HEK293T (cell line): ENCODE data around the gene TPD52L2.
"Not testable (repeated sequence)": the region's sequence is repeated elsewhere in the genome, so short reads cannot be mapped to it uniquely, and the experiment has no call there.

Source experiments
- CTCF ChIA-PET: fragments of 350-600 bp; formaldehyde crosslinking; extraction: SDS; loops from one replicate; lab custom pipeline; 2021; ENCODE audit warnings: antibody characterized with exemption, inconsistent platforms; lab: Yijun Ruan, JAX
- POLR2A ChIA-PET: fragments of 350-600 bp; formaldehyde crosslinking; extraction: SDS; loops from one replicate; lab custom pipeline; 2020; ENCODE audit warnings: antibody characterized with exemption, inconsistent platforms; lab: Yijun Ruan, JAX
- DNase-seq: peaks from one replicate; pipeline ENCODE4 v3.0.0; 2012; ENCODE audit warnings: mixed read lengths; ENCODE audit errors: extremely low spot score
- ARNT ChIP-seq: fragments of 450-650 bp; IDR thresholded peaks from 2 replicates; pipeline ENCODE4 v1.6.1; 2017; ENCODE audit warnings: mild to moderate bottlenecking
- BHLHE40 ChIP-seq: fragments of 450-650 bp; IDR thresholded peaks from 2 replicates; pipeline ENCODE4 v1.6.1; 2016; ENCODE audit warnings: mild to moderate bottlenecking, moderate library complexity, borderline replicate concordance
- CTBP1 ChIP-seq: fragments of 450-650 bp; IDR thresholded peaks from 2 replicates; pipeline ENCODE4 v1.6.1; 2016; ENCODE audit warnings: borderline replicate concordance
- ELF4 ChIP-seq: fragments of 450-650 bp; IDR thresholded peaks from 2 replicates; pipeline ENCODE4 v1.6.1; 2017; ENCODE audit warnings: antibody characterized with exemption
- FOXA1 ChIP-seq: fragments of 450-650 bp; IDR thresholded peaks from 2 replicates; pipeline ENCODE4 v1.6.1; 2016; ENCODE audit warnings: mild to moderate bottlenecking
- FOXK2 ChIP-seq: fragments of 450-650 bp; IDR thresholded peaks from 2 replicates; pipeline ENCODE4 v1.6.1; 2016; ENCODE audit warnings: mild to moderate bottlenecking
- FOXM1 ChIP-seq: fragments of 450-650 bp; IDR thresholded peaks from 2 replicates; pipeline ENCODE4 v1.6.1; 2017; ENCODE audit warnings: mild to moderate bottlenecking, borderline replicate concordance
- HDGF ChIP-seq: fragments of 450-650 bp; IDR thresholded peaks from 2 replicates; pipeline ENCODE4 v1.6.1; 2017; ENCODE audit warnings: antibody characterized with exemption, borderline replicate concordance
- L3MBTL2 ChIP-seq: fragments of 450-650 bp; conservative IDR thresholded peaks from 2 replicates; pipeline ENCODE4 v1.6.1; 2016; ENCODE audit warnings: mild to moderate bottlenecking
- LEF1 ChIP-seq: fragments of 450-650 bp; IDR thresholded peaks from 2 replicates; pipeline ENCODE4 v1.6.1; 2017; ENCODE audit warnings: mild to moderate bottlenecking, borderline replicate concordance
- NFRKB ChIP-seq: fragments of 450-650 bp; IDR thresholded peaks from 2 replicates; pipeline ENCODE4 v1.6.1; 2016; ENCODE audit warnings: mild to moderate bottlenecking, moderate library complexity
- PKNOX1 ChIP-seq: fragments of 450-650 bp; IDR thresholded peaks from 2 replicates; pipeline ENCODE4 v1.6.1; 2016
- SP1 ChIP-seq: fragments of 450-650 bp; IDR thresholded peaks from 2 replicates; pipeline ENCODE4 v1.6.1; 2017
- SUZ12 ChIP-seq: fragments of 450-650 bp; IDR thresholded peaks from 2 replicates; pipeline ENCODE4 v1.6.1; 2016; ENCODE audit warnings: mild to moderate bottlenecking
- TARDBP ChIP-seq: fragments of 450-650 bp; IDR thresholded peaks from 2 replicates; pipeline ENCODE4 v1.6.1; 2016
- ZNF384 ChIP-seq: fragments of 450-650 bp; IDR thresholded peaks from 2 replicates; pipeline ENCODE4 v1.6.1; 2016

The TPD52L2 gene

GRCh38 chr20:63929071-63929470 is 64.0 kb downstream of the TPD52L2 start:
- CTCF ChIA-PET, result no interaction called here
- DNase-seq, result no peak
- POLR2A ChIA-PET, result no interaction called here
- no peak for TF ChIP-seq SUZ12
- TF ChIP-seq L3MBTL2, result no peak
- no peak for TF ChIP-seq CTBP1
- no peak for TF ChIP-seq PKNOX1
- no peak for TF ChIP-seq ELF4
- no peak for TF ChIP-seq ZNF384
- TF ChIP-seq LEF1, result no peak
- TF ChIP-seq FOXA1, result no peak
- no peak for TF ChIP-seq SP1
- TF ChIP-seq ARNT, result no peak
- TF ChIP-seq TARDBP, result no peak

- DNase-seq, POLR2A ChIA-PET: not testable (repeated sequence)
- CTCF ChIA-PET, result interaction anchor here (0.6 kb wide), 1 partner anchor 12 kb away, joined by 4 read pairs; no protein-coding TSS in a partner anchor
Measured at GRCh38 chr20:63929473-63929883, 64.4 kb downstream of the TPD52L2 start.

- no peak for DNase-seq
- CTCF ChIA-PET, result no interaction called here
- POLR2A ChIA-PET, result no interaction called here
- TF ChIP-seq BHLHE40 (no peak), SP1 (no peak), CTBP1 (no peak)
Measured at GRCh38 chr20:63930971-63931553, 66.0 kb downstream of the TPD52L2 start.

GRCh38 chr20:63931735-63932134 is 66.7 kb downstream of the TPD52L2 start:
- POLR2A ChIA-PET, result no interaction called here
- DNase-seq, result no peak
- no peak for TF ChIP-seq ZNF384
- no peak for TF ChIP-seq ARNT
- no peak for TF ChIP-seq FOXK2
- TF ChIP-seq LEF1, result no peak
- no peak for TF ChIP-seq PKNOX1
- TF ChIP-seq SUZ12, result no peak
- no peak for TF ChIP-seq HDGF
- CTCF ChIA-PET, result no interaction called here

- ChIA-PET CTCF (no interaction called here), POLR2A (no interaction called here)
- no peak for DNase-seq
- TF ChIP-seq FOXM1 (no peak), TARDBP (no peak), BHLHE40 (no peak), ZNF384 (no peak), HDGF (no peak), NFRKB (no peak)
Measured at GRCh38 chr20:63932606-63933160, 67.6 kb downstream of the TPD52L2 start.

GRCh38 chr20:63933646-63934045 is 68.6 kb downstream of the TPD52L2 start:
- CTCF ChIA-PET, result interaction anchor here (0.5 kb wide), 1 partner anchor 109 kb away, joined by 7 read pairs; no protein-coding TSS in a partner anchor
- no peak for DNase-seq
- TF ChIP-seq LEF1 (no peak), ARNT (no peak), FOXA1 (no peak), HDGF (no peak), SUZ12 (no peak), L3MBTL2 (no peak), TARDBP (no peak), SP1 (no peak), ZNF384 (no peak), PKNOX1 (no peak), FOXK2 (no peak), NFRKB (no peak), FOXM1 (no peak)
- POLR2A ChIA-PET, result interaction anchor here (1.2 kb wide), 1 partner anchor 23 kb away, joined by 3 read pairs; the partner anchor contains the start of gene UCKL1

GRCh38 chr20:63934271-63935068 is 69.4 kb downstream of the TPD52L2 start:
- ChIA-PET POLR2A (interaction anchor here (1.2 kb wide), 1 partner anchor 22 kb away, joined by 3 read pairs; the partner anchor contains the start of gene UCKL1), CTCF (interaction anchor here (1.0 kb wide), 1 partner anchor 8 kb away, joined by 3 read pairs; no protein-coding TSS in a partner anchor)
- TF ChIP-seq ELF4, result no peak
- no peak for TF ChIP-seq ARNT
- TF ChIP-seq CTBP1, result no peak
- TF ChIP-seq ZNF384, result no peak
- peak; percentile 56 for DNase-seq
